Breast epithelium (tissue), 4 donors: ENCODE results near the gene TXNRD2. TPM values are rescaled to one million over a fixed set of nuclear protein-coding genes. Genes with fewer than 3 reads are reported as not detected.

Experiments used
- DNase-seq, 2 donors: peaks; one replicate each; pipeline ENCODE4 v3.0.0-alpha.2; 2019; ENCODE audit warnings: low spot score in 2 of 2
- H3K27ac ChIP-seq, 2 donors: fragments of 200-600 bp; sonication (generic) in 1 of 2; one replicate each; pipeline ENCODE4 v1.5.1; 2016 to 2019; ENCODE audit warnings: mild to moderate bottlenecking in 1 of 2
- H3K27me3 ChIP-seq, 2 donors: fragments of 200-600 bp; sonication (generic) in 1 of 2; one replicate each; pipeline versions ENCODE4 v1.5.1 to v1.6.0; 2017 to 2019; ENCODE audit warnings: control low read depth in 1 of 2, mild to moderate bottlenecking in 1 of 2
- H3K36me3 ChIP-seq: fragments of 200-600 bp; one replicate; pipeline ENCODE4 v1.5.1; 2019
- H3K4me1 ChIP-seq, 2 donors: fragments of 200-600 bp; sonication (generic); one replicate each; pipeline ENCODE4 v1.5.1; 2016 to 2019; ENCODE audit warnings: control low read depth in 1 of 2
- H3K4me3 ChIP-seq, 3 donors: fragments of 200-600 bp; sonication (generic); 1 replicate in 2 of 3; 2 replicates in 1 of 3; pipeline ENCODE4 v1.5.1; 2016 to 2019; ENCODE audit warnings: mild to moderate bottlenecking in 3 of 3, moderate library complexity in 2 of 3
- H3K9me3 ChIP-seq, 2 donors: fragments of 200-600 bp; sonication (generic) in 1 of 2; one replicate each; pipeline ENCODE4 v1.5.1; 2016 to 2019; ENCODE audit warnings: control low read depth in 1 of 2
- CTCF ChIP-seq, 3 donors: fragments of 450-650 bp; IDR thresholded peaks; one replicate each; pipeline ENCODE4 v1.5.1; 2016 to 2017; ENCODE audit warnings: antibody characterized with exemption in 3 of 3, mild to moderate bottlenecking in 3 of 3, moderate library complexity in 3 of 3
- POLR2A ChIP-seq: fragments of 450-650 bp; IDR thresholded peaks from one replicate; pipeline ENCODE4 v1.6.1; 2016; ENCODE audit warnings: antibody characterized with exemption, mild to moderate bottlenecking, moderate library complexity
- POLR2AphosphoS5 ChIP-seq, 3 donors: sonication (generic); formaldehyde crosslinking; IDR thresholded peaks; one replicate each; pipeline ENCODE4 v1.6.1; 2017; ENCODE audit warnings: antibody characterized with exemption in 3 of 3
- intact Hi-C: fragments of 100-400 bp; cut with DNase I; formaldehyde crosslinking; loops from one replicate; pipeline ENCODE4 v1.15.1; 2023; ENCODE audit warnings: low total_unique reads
- total RNA-seq, 3 donors: library from RNA; depleted of rRNA; stranded (reverse); fragments of >200 nt; gene quantifications; one replicate each; pipeline ENCODE4 v1.1.0, GENCODE V29; 2016

The TXNRD2 gene
- total RNA-seq, 3 donors from 2014 or later: 13.8 to 22.8 (median 20.6) TPM

- TF ChIP-seq CTCF (IDR thresholded peaks at IDR 0.05) (no peak), POLR2AphosphoS5 (IDR thresholded peaks at IDR 0.05) (no peak), POLR2A (no peak)
- intact Hi-C loops: no loop called here
- peaks cover 0 to under 1% of the 10 kb centered on the region in 2 donors for H3K9me3 ChIP-seq
- H3K27ac ChIP-seq: no peak overlapping the region
- peaks cover 18 to 21% of the 10 kb centered on the region in 2 donors for H3K4me1 ChIP-seq
- no peaks in the 10 kb centered on the region for H3K36me3 ChIP-seq
- DNase-seq: no peak
- H3K4me3 ChIP-seq: no peak overlapping the region
- H3K27me3 ChIP-seq: no peaks in the 10 kb centered on the region
These were observed 99.8 kb downstream of the TXNRD2 start for GRCh38 chr22:19841641-19842392.

- intact Hi-C loops: no loop called here
- no peak for TF ChIP-seq POLR2A
- no peak for TF ChIP-seq POLR2AphosphoS5 (IDR thresholded peaks at IDR 0.05)
- no peak for TF ChIP-seq CTCF (IDR thresholded peaks at IDR 0.05)
These were observed 100.5 kb downstream of the TXNRD2 start for GRCh38 chr22:19840955-19841640.

GRCh38 chr22:19840059-19840458 lies 101.6 kb downstream of the TXNRD2 start:
- H3K9me3 ChIP-seq: no peaks in the 10 kb centered on the region
- TF ChIP-seq POLR2AphosphoS5 (IDR thresholded peaks at IDR 0.05): no peak
- TF ChIP-seq CTCF (IDR thresholded peaks at IDR 0.05): no peak
- TF ChIP-seq POLR2A: no peak
- DNase-seq: no peak
- H3K27me3 ChIP-seq: no peaks in the 10 kb centered on the region
- H3K27ac ChIP-seq: no peak overlapping the region
- H3K4me3 ChIP-seq: no peak overlapping the region
- peaks cover 17 to 18% of the 10 kb centered on the region in 2 donors for H3K4me1 ChIP-seq
- H3K36me3 ChIP-seq: no peaks in the 10 kb centered on the region
- intact Hi-C loops: no loop called here

More at GRCh38 chr22:19840955-19841640, 100.5 kb downstream of the TXNRD2 start:
- Histone ChIP-seq H3K4me3 (no peak overlapping the region), H3K36me3 (no peaks in the 10 kb centered on the region), H3K27me3 (no peaks in the 10 kb centered on the region), H3K27ac (no peak overlapping the region), H3K9me3 (no peaks in the 10 kb centered on the region), H3K4me1 (peaks cover 18 to 21% of the 10 kb centered on the region in 2 donors)
- no peak for DNase-seq

GRCh38 chr22:19837915-19838314 lies 103.7 kb downstream of the TXNRD2 start:
- intact Hi-C loops: loop anchor here (2.0 kb wide), 1 partner anchor 37 kb away; no protein-coding TSS in a partner anchor
- no peak for DNase-seq
- H3K27me3 ChIP-seq: no peaks in the 10 kb centered on the region
- TF ChIP-seq CTCF (IDR thresholded peaks at IDR 0.05) (no peak), POLR2AphosphoS5 (IDR thresholded peaks at IDR 0.05) (no peak), POLR2A (no peak)
- no peak overlapping the region for H3K27ac ChIP-seq
- peaks cover 0 to 8% of the 10 kb centered on the region in 2 donors for H3K4me1 ChIP-seq
- H3K4me3 ChIP-seq: no peak overlapping the region
- H3K9me3 ChIP-seq: no peaks in the 10 kb centered on the region
- H3K36me3 ChIP-seq: no peaks in the 10 kb centered on the region

- no peak for TF ChIP-seq POLR2A
- TF ChIP-seq POLR2AphosphoS5 (IDR thresholded peaks at IDR 0.05): no peak
- TF ChIP-seq CTCF (IDR thresholded peaks at IDR 0.05): no peak
- intact Hi-C loops: loop anchor here (2.0 kb wide), 1 partner anchor 38 kb away; no protein-coding TSS in a partner anchor
- Histone ChIP-seq H3K27me3 (no peaks in the 10 kb centered on the region), H3K27ac (no peak overlapping the region), H3K4me3 (no peak overlapping the region), H3K9me3 (no peaks in the 10 kb centered on the region), H3K4me1 (no peaks in the 10 kb centered on the region), H3K36me3 (no peaks in the 10 kb centered on the region)
- DNase-seq: no peak
These were observed 105.1 kb downstream of the TXNRD2 start for GRCh38 chr22:19836512-19836911.
